Stimulated activated CD4-positive, alpha-beta T cell treated with anti-CD3 and anti-CD28 coated beads, TNF-alpha, amount 100 ng/mL, for 48 hours (primary cell): ENCODE data around the gene LRRC14B.

ENCODE experiments used
- DNase-seq, 3 donors: peaks; one replicate each; pipeline ENCODE4 v3.0.0-alpha.2; 2020; ENCODE audit warnings: low read depth in 3 of 3

Gene LRRC14B

DNA sequence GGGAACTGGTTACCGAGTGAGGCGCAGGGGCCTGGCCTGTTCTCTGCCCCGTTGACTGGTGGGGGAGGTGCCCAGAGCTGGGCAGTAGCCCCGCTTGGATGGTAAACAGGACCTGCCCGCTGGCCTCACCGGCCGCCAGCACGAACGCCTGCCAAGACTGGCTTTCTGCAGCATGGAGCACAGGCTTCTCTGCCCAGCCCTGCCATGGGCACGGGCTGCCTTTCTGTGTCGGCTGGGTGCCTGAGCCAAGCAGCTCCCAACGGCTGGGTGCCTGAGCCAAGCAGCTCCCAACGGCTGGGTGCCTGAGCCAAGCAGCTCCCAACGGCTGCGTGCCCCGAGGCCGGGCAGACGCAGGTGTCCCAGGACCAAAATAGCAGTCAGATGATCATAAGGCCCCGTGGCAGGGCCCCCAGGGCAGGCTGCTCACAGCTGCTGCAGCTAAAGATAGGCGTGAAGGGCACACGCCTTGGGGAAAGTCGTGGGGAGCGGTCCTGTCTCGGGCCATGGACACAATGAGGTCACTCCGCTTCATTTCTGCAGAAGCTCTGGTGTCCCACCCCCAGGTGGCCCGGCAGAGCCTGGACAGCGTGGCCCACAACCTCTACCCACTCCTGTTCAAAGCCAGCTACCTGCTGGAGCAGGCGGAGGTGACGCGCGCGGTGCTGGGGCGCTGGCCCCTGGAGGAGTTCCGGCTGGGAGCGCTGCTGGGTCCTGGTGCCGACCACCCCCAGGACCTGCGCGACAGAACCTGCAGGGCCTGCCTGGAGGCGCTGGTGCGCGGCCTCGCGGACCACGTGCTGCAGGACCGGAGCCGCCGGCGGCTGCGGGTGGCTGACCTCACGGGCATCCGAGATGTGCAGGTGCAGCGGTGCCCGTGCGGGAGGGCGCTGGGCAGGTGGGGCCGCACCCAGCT lies at the start of gene LRRC14B:
Gene LRRC14B, plus strand, starts transcription at position 460 of the 913 bp plus-strand sequence. Its CDS starts 44 bp downstream, at position 504.
- no peak for DNase-seq

DNA sequence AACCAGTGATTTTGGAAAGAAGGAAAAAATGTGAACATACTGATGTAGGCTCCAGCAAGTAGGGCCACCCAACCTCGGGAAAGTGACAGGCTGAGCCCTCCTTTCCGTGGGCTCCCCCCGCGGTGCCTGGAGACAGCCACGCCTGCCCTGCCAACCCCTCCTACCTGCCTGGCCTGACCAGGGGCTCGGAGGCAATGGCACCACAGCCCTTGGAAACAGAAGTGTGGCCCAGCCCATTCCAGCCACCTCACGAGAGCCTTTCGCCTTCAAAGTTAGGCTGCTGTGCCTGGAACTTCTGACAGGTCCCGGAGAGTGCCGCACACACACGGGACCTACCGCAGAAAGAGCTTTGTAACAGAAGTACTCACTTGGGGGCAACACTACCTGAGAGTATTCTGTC lies 49.5 kb upstream of the LRRC14B start:
- no peak for DNase-seq

DNA sequence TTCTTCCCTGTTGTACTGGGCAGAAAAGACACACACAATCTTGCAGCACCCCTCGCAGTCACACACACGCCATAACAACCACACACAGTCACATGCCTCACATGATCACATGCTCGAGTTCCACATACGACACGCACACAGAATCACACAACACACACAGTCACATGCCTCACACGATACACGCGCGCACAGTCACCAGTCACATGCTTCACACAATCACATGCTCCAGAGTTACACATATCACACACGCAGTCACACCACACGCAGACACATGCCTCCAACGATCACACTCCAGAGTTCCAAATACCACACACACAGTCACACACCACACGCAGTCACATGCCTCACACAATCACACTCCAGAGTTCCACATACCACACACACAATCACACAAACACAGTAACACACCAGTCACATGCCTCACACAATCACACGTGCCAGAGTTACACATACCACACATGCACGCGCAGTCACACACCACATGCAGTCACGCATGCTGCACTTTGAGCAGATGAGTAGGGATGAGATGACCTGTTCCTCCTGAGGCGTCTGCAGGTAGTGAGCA lies 49.0 kb upstream of the LRRC14B start:
- DNase-seq, result no peak

DNA sequence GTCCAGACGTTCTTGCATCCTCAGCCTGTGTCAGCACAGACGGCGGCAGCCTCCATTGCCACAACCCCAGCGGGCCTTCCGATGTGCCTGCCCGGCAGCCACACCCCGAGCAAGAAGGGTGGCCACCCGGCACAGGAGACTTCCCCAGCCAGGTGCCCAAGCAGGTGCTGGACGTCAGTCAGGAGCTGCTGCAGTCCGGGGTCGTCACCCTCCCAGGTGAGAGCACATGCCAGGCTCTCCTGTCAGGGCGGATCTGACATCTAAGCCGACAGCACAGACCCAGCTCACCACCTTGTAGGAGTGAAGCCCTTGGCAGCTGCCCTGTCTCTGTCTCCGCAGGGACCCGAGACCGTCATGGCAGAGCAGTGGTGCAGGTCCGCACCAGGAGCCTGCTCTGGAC lies 48.3 kb upstream of the LRRC14B start:
- no peak for DNase-seq

DNA sequence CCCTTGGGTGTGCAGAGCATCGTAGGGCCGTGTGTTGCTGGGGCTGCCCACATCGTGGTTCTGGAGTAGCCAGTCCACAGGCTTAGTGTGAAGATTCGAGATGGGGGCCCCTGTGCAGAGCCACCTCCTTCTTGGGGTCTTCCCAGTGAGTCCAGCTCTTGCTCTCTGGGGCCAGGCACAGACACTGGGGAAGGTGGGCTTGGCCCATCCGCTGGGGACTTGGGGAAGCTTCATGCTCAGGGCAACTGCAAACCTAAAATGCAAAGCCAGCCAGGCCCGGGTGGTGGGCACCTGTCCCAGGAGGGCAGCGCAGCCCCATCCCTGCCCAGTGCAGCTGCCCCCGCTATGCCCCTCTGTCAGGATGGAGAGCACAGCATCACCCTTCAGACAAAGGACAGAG lies 46.4 kb upstream of the LRRC14B start:
- no peak for DNase-seq

- no peak for DNase-seq
Measured at GRCh38 chr5:145585-146323, 45.5 kb upstream of the LRRC14B start.

DNA sequence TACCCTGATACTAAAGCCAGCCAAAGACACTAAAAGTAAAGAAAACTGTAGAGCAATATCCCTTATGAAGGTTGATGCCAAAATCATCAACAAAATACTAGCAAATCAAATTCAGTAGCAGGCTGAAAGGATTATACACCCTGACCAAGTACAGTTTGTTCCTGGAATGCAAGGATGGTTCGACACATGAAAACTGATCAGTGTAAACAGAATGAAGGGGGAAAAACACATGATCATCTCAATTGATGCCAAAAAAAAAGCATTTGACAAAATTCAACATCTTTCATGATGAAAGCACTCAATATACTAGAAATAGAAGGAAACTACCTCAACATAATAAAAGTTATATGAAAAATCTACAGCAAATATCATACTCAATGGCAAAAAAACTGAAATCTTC lies 43.5 kb upstream of the LRRC14B start:
- DNase-seq, result no peak

- DNase-seq, result no peak
Measured at GRCh38 chr5:149745-150485, 41.4 kb upstream of the LRRC14B start.

DNA sequence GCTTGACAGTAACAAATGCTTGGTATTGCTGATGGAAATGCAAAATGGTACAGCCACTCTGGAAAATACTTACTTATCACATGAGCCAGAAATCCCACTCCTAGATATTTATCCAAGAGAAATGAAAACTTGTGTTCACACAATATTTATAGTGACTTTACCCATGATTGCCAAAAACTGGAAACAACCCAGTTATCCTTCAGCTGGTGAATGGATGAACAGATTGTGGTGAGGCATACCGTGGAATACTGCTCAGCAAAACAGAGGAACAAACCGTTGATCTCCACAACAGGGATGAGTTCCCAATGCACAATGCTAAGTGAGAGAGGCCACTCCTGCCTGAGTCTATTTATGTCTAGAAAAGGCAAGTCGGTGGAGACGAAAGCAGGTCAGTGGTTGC lies 40.5 kb upstream of the LRRC14B start:
- DNase-seq, result no peak

DNA sequence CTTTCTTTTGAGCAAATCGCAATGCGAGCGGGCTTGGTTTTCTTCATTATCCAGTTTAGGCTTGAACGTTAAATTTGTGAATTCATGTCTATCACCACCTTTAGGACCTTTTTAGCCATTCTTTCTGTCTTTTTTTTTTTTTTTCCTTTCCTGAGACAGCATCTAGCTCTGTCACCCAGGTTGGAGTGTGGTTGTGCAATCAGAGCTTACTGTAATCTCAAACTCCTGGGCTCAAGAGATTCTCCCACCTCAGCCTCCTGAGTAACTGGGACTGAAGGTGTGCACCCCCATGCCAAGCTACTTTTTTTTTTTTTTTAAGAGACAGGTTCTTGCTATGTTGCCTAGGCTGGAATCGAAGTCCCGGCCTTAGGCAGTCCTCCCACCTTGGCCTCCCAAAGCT lies 39.2 kb upstream of the LRRC14B start:
- no peak for DNase-seq

DNA sequence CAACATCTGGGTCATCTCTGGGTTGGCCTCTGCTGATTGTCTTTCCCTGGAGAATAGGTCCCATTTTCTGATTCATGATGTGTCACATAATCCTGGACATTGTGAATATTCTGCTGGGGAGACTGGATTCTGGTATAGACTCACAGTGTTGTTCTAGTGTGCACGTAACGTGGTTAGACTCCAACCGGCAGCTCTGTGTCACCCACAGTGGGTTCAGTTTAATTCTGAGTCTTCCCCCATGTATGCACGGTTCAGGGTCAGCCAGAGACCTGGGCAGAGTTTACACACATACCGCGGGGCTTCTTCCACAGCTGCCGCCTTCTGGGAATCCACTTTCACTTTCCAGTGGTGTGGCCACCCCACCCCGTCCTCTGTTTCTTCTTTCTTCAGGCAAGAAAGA lies 38.0 kb upstream of the LRRC14B start:
- DNase-seq, result no peak

- no peak for DNase-seq
Measured at GRCh38 chr5:154236-154635, 37.1 kb upstream of the LRRC14B start.

GRCh38 chr5:154826-155225 lies 36.5 kb upstream of the LRRC14B start:
- DNase-seq, result no peak

- no peak for DNase-seq
Measured at GRCh38 chr5:155651-156410, 35.5 kb upstream of the LRRC14B start.

DNA sequence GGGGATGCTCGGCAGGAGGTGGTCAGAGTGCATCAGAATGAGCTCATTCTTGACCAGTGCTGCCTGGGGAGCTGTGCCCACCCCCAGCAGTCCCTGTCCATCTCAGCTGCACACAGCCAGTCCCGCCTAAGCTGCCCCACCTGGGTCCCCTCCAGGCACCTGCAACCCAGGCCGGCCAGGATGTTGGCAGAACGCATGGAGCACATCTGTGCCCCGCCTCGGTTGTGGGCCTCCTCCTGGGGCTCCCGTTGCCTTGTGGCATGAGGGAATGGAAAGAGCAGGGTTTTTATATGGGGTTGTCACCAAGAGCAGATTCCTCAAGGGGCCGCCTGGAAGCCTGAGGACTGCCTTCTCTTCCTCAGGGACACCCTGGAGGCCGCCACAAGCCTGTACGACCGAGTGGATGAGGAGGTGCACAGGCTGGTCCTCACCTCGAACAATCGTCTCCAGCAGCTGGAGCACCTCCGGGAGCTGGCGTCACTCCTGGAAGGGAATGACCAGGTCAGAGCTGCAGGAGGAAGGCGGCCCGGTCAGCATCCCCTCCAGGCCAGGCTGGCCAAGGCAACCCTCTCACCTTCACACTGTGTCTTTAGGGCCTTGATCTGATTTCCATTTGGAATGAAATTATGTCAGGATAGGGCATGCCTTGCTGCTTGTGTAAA lies 34.8 kb upstream of the LRRC14B start:
- no peak for DNase-seq

- DNase-seq, result no peak
Measured at GRCh38 chr5:157126-157715, 34.1 kb upstream of the LRRC14B start.

DNA sequence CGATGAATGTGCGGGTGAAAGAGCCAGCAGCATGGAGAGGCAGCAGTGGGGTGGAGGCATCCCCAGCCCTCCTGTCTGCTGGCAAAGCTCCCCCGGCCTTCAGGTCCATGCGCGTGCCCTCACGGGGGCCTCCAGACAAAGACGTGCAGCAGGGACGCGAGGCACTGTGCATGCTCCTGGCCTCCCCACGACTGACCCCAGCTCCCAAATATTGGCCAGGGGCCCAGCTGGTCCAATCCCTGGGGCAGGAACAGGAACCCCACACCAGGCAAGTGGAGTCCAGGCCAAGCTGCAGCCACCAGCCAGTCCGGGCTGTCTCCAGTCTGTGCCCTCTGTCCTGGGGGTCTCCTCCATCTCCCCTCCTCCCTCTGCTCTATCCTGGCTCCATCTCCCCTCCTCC lies 33.5 kb upstream of the LRRC14B start:
- DNase-seq, result no peak

GRCh38 chr5:158807-159447 lies 32.4 kb upstream of the LRRC14B start:
- no peak for DNase-seq

GRCh38 chr5:159448-160172 lies 31.7 kb upstream of the LRRC14B start:
- no peak for DNase-seq
